Thoracic aorta (tissue), 2 donors: ENCODE measurements around the gene MMD2. TPM values are rescaled to one million over a fixed set of nuclear protein-coding genes. Genes with fewer than 3 reads are reported as not detected.
A peak's percentile ranks its signal among the peaks of the same experiment; 100 is the strongest.

Source experiments
- ATAC-seq: fragments of 150-250 bp; one replicate; pipeline ENCODE4 v1.8.0; 2017; ENCODE audit warnings: low read depth; ENCODE audit not compliant: insufficient number of reproducible peaks, low FRiP score
- DNase-seq: peaks from one replicate; pipeline ENCODE4 v3.0.0-alpha.2; 2020; ENCODE audit warnings: low spot score
- H3K27ac ChIP-seq, 2 donors: fragments of 200-600 bp; sonication (generic); 1 replicate in 1 of 2; 2 replicates in 1 of 2; pipeline ENCODE4 v1.5.1; 2016; ENCODE audit warnings: mild to moderate bottlenecking in 2 of 2, moderate library complexity in 2 of 2
- H3K27me3 ChIP-seq: fragments of 200-600 bp; sonication (generic); replicated peaks from 2 replicates; pipeline ENCODE4 v1.6.0; 2016; ENCODE audit warnings: mild to moderate bottlenecking; ENCODE audit not compliant: insufficient read depth
- H3K36me3 ChIP-seq: fragments of 200-600 bp; sonication (generic); one replicate; pipeline ENCODE4 v1.5.1; 2016
- H3K4me1 ChIP-seq, 2 donors: fragments of 200-600 bp; sonication (generic); 1 replicate in 1 of 2; 2 replicates in 1 of 2; pipeline versions ENCODE4 v1.5.1 to v1.6.0; 2016; ENCODE audit warnings: low read depth in 2 of 2, mild to moderate bottlenecking in 1 of 2; ENCODE audit not compliant: control insufficient read depth in 1 of 2
- H3K4me3 ChIP-seq: fragments of 200-600 bp; sonication (generic); 2 replicates; pipeline ENCODE4 v1.5.1; 2016; ENCODE audit warnings: mild to moderate bottlenecking
- H3K9me3 ChIP-seq: fragments of 200-600 bp; sonication (generic); 2 replicates; pipeline ENCODE4 v1.5.1; 2016
- CTCF ChIP-seq: fragments of 200-600 bp; sonication (generic); IDR thresholded peaks from one replicate; pipeline ENCODE4 v1.5.1; 2019; ENCODE audit warnings: antibody characterized with exemption
- total RNA-seq, 2 donors: library from RNA; depleted of rRNA; stranded (reverse); fragments of >200 nt; gene quantifications; one replicate each; pipeline versions ENCODE4 v1.1.0 to v1.2.3, GENCODE V29; 2016

MMD2 gene
- total RNA-seq, 2 donors from 2014 or later = not detected

- no peak for ATAC-seq
- DNase-seq = no peak
- Histone ChIP-seq H3K27ac (no peak overlapping the region), H3K36me3 (no peaks in the 10 kb centered on the region), H3K4me3 (no peak overlapping the region), H3K4me1 (no peaks in the 10 kb centered on the region), H3K27me3 (no peaks in the 10 kb centered on the region), H3K9me3 (peaks cover 8% of the 10 kb centered on the region)
- TF ChIP-seq CTCF = no peak
Observed at GRCh38 chr7:4866528-4867496, 92.2 kb downstream of the MMD2 start.

DNA sequence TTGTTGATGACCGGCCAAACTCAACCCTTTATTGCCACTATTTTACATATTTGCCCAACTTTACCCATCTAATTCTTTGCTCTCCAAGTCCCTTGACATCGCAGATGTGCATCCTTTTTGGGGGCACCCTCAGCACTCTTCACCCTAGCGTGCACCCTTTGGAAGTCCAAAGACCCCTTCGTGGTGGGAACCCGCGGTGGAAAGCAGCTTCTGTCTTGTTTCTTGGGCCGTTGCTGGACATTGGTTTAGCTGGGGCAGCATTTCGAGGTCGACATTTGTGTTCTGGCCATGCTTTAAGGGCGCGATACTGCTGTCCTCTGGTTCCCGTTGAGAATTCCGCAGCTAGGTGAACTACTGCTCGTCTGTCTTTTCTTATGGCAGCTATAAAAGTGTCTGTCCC is 96.8 kb downstream of the MMD2 start:
- no peak for ATAC-seq
- H3K4me3 ChIP-seq = peak overlapping the region; percentile 57
- TF ChIP-seq CTCF = no peak

DNA sequence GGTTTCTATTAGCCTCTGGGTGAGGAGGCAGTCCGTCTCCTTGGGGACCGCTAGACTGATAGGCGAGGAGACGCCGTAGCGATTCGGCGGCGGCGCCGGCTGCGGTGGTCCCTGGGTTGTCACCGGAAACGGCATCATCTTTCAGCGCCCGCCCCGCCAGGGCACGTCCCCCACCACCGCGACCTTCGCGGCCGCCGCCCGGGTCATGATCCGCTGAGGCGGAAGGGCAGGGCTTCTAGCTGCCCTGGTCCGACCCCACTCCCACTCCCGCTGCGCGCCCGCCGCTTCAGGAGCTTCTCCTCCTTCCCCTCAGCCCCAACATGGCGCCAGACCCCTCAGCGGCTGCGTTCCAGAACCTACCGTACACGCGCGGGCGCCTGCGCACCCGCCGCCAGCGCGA is 97.3 kb downstream of the MMD2 start, which contains the start of gene PAPOLB:
PAPOLB (minus strand) TSS at position 358 of the 400 bp plus-strand sequence; CDS start at position 138, 220 bp downstream.
- DNase-seq = no peak
- Histone ChIP-seq H3K4me1 (no peaks in the 10 kb centered on the region), H3K4me3 (peak within 1 kb of the TSS; percentile 57), H3K27me3 (no peaks in the 10 kb centered on the region), H3K9me3 (peaks cover 4% of the 10 kb centered on the region), H3K36me3 (no peaks in the 10 kb centered on the region), H3K27ac (no peak within 1 kb of the TSS)
- no peak for ATAC-seq
- TF ChIP-seq CTCF = no peak

More for the DNA sequence above, 96.8 kb downstream of the MMD2 start:
- Histone ChIP-seq H3K27me3 (no peaks in the 10 kb centered on the region), H3K36me3 (no peaks in the 10 kb centered on the region), H3K27ac (no peak overlapping the region), H3K4me1 (no peaks in the 10 kb centered on the region), H3K9me3 (peaks cover 4% of the 10 kb centered on the region)
- DNase-seq = no peak

DNA sequence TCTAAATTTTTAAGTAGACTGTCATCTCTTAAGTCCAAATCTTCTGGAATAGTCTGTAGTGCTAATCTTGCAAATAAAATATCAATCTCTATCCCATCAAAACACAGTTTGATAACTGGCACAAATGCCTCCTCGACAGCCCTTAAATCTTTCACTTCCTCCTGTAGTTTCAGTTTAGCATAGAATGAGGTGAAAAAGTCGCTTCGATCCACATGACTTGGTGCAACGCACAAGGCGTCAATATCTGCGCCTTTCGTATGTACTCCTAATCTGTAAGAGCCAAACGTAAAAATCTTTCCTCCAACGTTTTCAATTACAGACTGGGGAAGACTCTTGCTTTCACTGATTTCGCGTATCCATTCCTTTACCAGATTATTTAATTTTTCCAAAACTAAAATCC is 97.8 kb downstream of the MMD2 start:
- no peak for TF ChIP-seq CTCF
- DNase-seq (no peak), ATAC-seq (no peak)
- Histone ChIP-seq H3K9me3 (peaks cover 4% of the 10 kb centered on the region), H3K4me1 (no peaks in the 10 kb centered on the region), H3K27me3 (no peaks in the 10 kb centered on the region), H3K36me3 (no peaks in the 10 kb centered on the region), H3K27ac (no peak overlapping the region), H3K4me3 (peak overlapping the region; percentile 57)

GRCh38 chr7:4857189-4857588 is 101.8 kb downstream of the MMD2 start:
- Histone ChIP-seq H3K36me3 (no peaks in the 10 kb centered on the region), H3K4me1 (no peaks in the 10 kb centered on the region), H3K27ac (no peak overlapping the region), H3K27me3 (no peaks in the 10 kb centered on the region), H3K9me3 (peaks cover 3% of the 10 kb centered on the region), H3K4me3 (no peak overlapping the region)
- no peak for TF ChIP-seq CTCF
- DNase-seq (no peak), ATAC-seq (no peak)
